ENCODE results near the gene PPARD.

GRCh38 chr6:35465646-35466045 lies 123.3 kb downstream of the PPARD start:
- TF ChIP-seq CTCF (IDR thresholded peaks at IDR 0.05 in 4 of 5, conservative IDR thresholded peaks at IDR 0.05 in 1 of 5) (no peak), POLR2A (IDR thresholded peaks at IDR 0.05) (no peak)

All from gastrocnemius medialis (tissue), 4 donors.